Measurements from ENCODE around the gene DDT.
"Not testable (repeated sequence)": the region's sequence is repeated elsewhere in the genome, so short reads cannot be mapped to it uniquely, and the experiment has no call there.

DDT gene

GRCh38 chr22:23949764-23950163, 24.5 kb downstream of the DDT start:
- not testable (repeated sequence) for H3K27ac Mint-ChIP-seq; H3K9me3 Mint-ChIP-seq; H3K4me1 Mint-ChIP-seq (ENCODE audit: low read depth); H3K36me3 Mint-ChIP-seq (ENCODE audit: low read depth); H3K4me3 Mint-ChIP-seq; H3K27me3 Mint-ChIP-seq (ENCODE audit: low read depth)

GRCh38 chr22:23947391-23947790, 26.9 kb downstream of the DDT start:
- H3K27ac Mint-ChIP-seq; H3K4me1 Mint-ChIP-seq (ENCODE audit: low read depth); H3K9me3 Mint-ChIP-seq; H3K36me3 Mint-ChIP-seq (ENCODE audit: low read depth); H3K4me3 Mint-ChIP-seq: not testable (repeated sequence)
- peaks cover 12% of the 10 kb centered on the region for H3K27me3 Mint-ChIP-seq (ENCODE audit: low read depth)

- not testable (repeated sequence) for H3K27ac Mint-ChIP-seq; H3K4me3 Mint-ChIP-seq; H3K36me3 Mint-ChIP-seq (ENCODE audit: low read depth); H3K9me3 Mint-ChIP-seq; H3K4me1 Mint-ChIP-seq (ENCODE audit: low read depth)
- peaks cover 19% of the 10 kb centered on the region for H3K27me3 Mint-ChIP-seq (ENCODE audit: low read depth)
Measured at GRCh38 chr22:23940166-23940565, 34.1 kb downstream of the DDT start.

- Mint-ChIP-seq H3K27ac (no peak overlapping the region), H3K9me3 (no peaks in the 10 kb centered on the region), H3K4me1 (ENCODE audit: low read depth) (peaks cover 4% of the 10 kb centered on the region), H3K36me3 (ENCODE audit: low read depth) (no peaks in the 10 kb centered on the region), H3K27me3 (ENCODE audit: low read depth) (peaks cover 13% of the 10 kb centered on the region), H3K4me3 (no peak overlapping the region)
Measured at GRCh38 chr22:23939017-23939357, 35.3 kb downstream of the DDT start.

GRCh38 chr22:23938328-23939016, 35.8 kb downstream of the DDT start:
- Mint-ChIP-seq H3K27ac (no peak overlapping the region), H3K9me3 (no peaks in the 10 kb centered on the region), H3K4me3 (no peak overlapping the region), H3K36me3 (ENCODE audit: low read depth) (no peaks in the 10 kb centered on the region), H3K27me3 (ENCODE audit: low read depth) (peaks cover 12% of the 10 kb centered on the region), H3K4me1 (ENCODE audit: low read depth) (peaks cover 4% of the 10 kb centered on the region)

GRCh38 chr22:23926561-23926960, 47.7 kb downstream of the DDT start:
- no peak overlapping the region for H3K27ac Mint-ChIP-seq
- H3K4me3 Mint-ChIP-seq: no peak overlapping the region
- H3K4me1 Mint-ChIP-seq (ENCODE audit: low read depth): peaks cover 3% of the 10 kb centered on the region
- peaks cover 9% of the 10 kb centered on the region for H3K27me3 Mint-ChIP-seq (ENCODE audit: low read depth)
- peaks cover 17% of the 10 kb centered on the region for H3K9me3 Mint-ChIP-seq
- H3K36me3 Mint-ChIP-seq (ENCODE audit: low read depth): peaks cover 10% of the 10 kb centered on the region

- peaks cover 3% of the 10 kb centered on the region for H3K4me1 Mint-ChIP-seq (ENCODE audit: low read depth)
- H3K36me3 Mint-ChIP-seq (ENCODE audit: low read depth): peaks cover 6% of the 10 kb centered on the region
- H3K4me3 Mint-ChIP-seq: no peak overlapping the region
- H3K27me3 Mint-ChIP-seq (ENCODE audit: low read depth): peaks cover 4% of the 10 kb centered on the region
- H3K27ac Mint-ChIP-seq: no peak overlapping the region
- H3K9me3 Mint-ChIP-seq: peaks cover 13% of the 10 kb centered on the region
Measured at GRCh38 chr22:23925020-23925606, 49.1 kb downstream of the DDT start.

- Mint-ChIP-seq H3K9me3 (peaks cover 13% of the 10 kb centered on the region), H3K27ac (no peak overlapping the region), H3K27me3 (ENCODE audit: low read depth) (no peaks in the 10 kb centered on the region), H3K36me3 (ENCODE audit: low read depth) (peaks cover 6% of the 10 kb centered on the region), H3K4me3 (no peak overlapping the region), H3K4me1 (ENCODE audit: low read depth) (peaks cover 3% of the 10 kb centered on the region)
Measured at GRCh38 chr22:23922921-23923320, 51.3 kb downstream of the DDT start.

- H3K4me1 Mint-ChIP-seq (ENCODE audit: low read depth); H3K36me3 Mint-ChIP-seq (ENCODE audit: low read depth); H3K27ac Mint-ChIP-seq; H3K4me3 Mint-ChIP-seq; H3K27me3 Mint-ChIP-seq (ENCODE audit: low read depth): not testable (repeated sequence)
- H3K9me3 Mint-ChIP-seq: peaks cover 13% of the 10 kb centered on the region
Measured at GRCh38 chr22:23921586-23922201, 52.5 kb downstream of the DDT start.

Measured in T-helper 1 cell treated with Interleukin-12 subunit alpha and Interleukin-12 subunit beta and Interleukin-4 antibody, amounts not matched to agents 30 μg/mL and 1 μg/mL, for 36 hours (primary cell).